ENCODE measurements around the gene CCNK. TPM values are rescaled to one million over a fixed set of nuclear protein-coding genes. Genes with fewer than 3 reads are reported as not detected.

CCNK gene
- total and polyA plus RNA-seq, 10 of the 15 experiments (the other 5 are each of a cell fraction or from before 2014, with no cell fraction given) = 10.8 to 88.0 (median 22.5) TPM

GRCh38 chr14:99544991-99545390 is 63.8 kb downstream of the CCNK start:
- H3K4me2 ChIP-seq (ENCODE audit: control insufficient read depth, insufficient read depth) = no peak overlapping the region
- WGBS (ENCODE audit: insufficient coverage, insufficient replicate concordance, low lambda C conversion rate, missing lambda C conversion rate) = 17% methylated on average over 10 of the region's 11 CpGs
- FAIRE-seq = no peak
- TF ChIP-seq, protein P1, sequence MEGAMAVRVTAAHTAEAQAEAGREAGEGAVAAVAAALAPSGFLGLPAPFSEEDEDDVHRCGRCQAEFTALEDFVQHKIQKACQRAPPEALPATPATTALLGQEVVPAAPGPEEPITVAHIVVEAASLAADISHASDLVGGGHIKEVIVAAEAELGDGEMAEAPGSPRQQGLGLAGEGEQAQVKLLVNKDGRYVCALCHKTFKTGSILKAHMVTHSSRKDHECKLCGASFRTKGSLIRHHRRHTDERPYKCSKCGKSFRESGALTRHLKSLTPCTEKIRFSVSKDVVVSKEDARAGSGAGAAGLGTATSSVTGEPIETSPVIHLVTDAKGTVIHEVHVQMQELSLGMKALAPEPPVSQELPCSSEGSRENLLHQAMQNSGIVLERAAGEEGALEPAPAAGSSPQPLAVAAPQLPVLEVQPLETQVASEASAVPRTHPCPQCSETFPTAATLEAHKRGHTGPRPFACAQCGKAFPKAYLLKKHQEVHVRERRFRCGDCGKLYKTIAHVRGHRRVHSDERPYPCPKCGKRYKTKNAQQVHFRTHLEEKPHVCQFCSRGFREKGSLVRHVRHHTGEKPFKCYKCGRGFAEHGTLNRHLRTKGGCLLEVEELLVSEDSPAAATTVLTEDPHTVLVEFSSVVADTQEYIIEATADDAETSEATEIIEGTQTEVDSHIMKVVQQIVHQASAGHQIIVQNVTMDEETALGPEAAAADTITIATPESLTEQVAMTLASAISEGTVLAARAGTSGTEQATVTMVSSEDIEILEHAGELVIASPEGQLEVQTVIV (IDR thresholded peaks at IDR 0.05; ENCODE audit: borderline replicate concordance, partially characterized antibody) = no peak
- TF ChIP-seq NFXL1 (IDR thresholded peaks at IDR 0.05; ENCODE audit: borderline replicate concordance) (no peak), CEBPB (IDR thresholded peaks at IDR 0.05; ENCODE audit: borderline replicate concordance in 1 of 2, low read depth in 2 of 2, low read length in 2 of 2) (no peak), HDAC2 (IDR thresholded peaks at IDR 0.05) (no peak), LARP7 (IDR thresholded peaks at IDR 0.05) (no peak), GABPA (IDR thresholded peaks at IDR 0.05; ENCODE audit: low read depth) (no peak), ZNF687 (IDR thresholded peaks at IDR 0.05) (no peak), BCLAF1 (IDR thresholded peaks at IDR 0.05) (no peak), SRF (IDR thresholded peaks at IDR 0.05; ENCODE audit: low read depth in 2 of 2, low read length in 2 of 2) (no peak), ZNF207 (IDR thresholded peaks at IDR 0.05; ENCODE audit: borderline replicate concordance) (no peak), NR2F1 (conservative IDR thresholded peaks at IDR 0.05) (no peak), RFX5 (IDR thresholded peaks at IDR 0.05; ENCODE audit: low read depth, low read length) (no peak), RELB (IDR thresholded peaks at IDR 0.05; ENCODE audit: low read depth) (no peak)
- TF ChIP-seq, protein P2, sequence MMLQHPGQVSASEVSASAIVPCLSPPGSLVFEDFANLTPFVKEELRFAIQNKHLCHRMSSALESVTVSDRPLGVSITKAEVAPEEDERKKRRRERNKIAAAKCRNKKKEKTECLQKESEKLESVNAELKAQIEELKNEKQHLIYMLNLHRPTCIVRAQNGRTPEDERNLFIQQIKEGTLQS (IDR thresholded peaks at IDR 0.05; ENCODE audit: borderline replicate concordance, extremely low read depth, low read depth, low read length) = no peak

More at GRCh38 chr14:99544991-99545390, 63.8 kb downstream of the CCNK start:
- no peak overlapping the region for H3K4me3 ChIP-seq
- POLR2A ChIA-PET = no interaction called here
- H3K27ac ChIP-seq (ENCODE audit: control insufficient read depth, insufficient read depth) = no peak overlapping the region
- no peak for DNase-seq (ENCODE audit: low read depth, low spot score)
- RAD21 ChIA-PET (ENCODE audit: unreplicated experiment) = no interaction called here
- in situ Hi-C loops (cut with MboI) (no loop called here), intact Hi-C loops (cut with micrococcal nuclease; ENCODE audit: unreplicated experiment) (no loop called here)
- H3K36me3 ChIP-seq (ENCODE audit: control insufficient read depth in 2 of 2, insufficient read depth in 2 of 2, low read length in 1 of 2) = no peaks in the 10 kb centered on the region
- H3K79me2 ChIP-seq (ENCODE audit: control insufficient read depth, insufficient read depth, low read length) = no peaks in the 10 kb centered on the region
- H2AFZ ChIP-seq (ENCODE audit: control insufficient read depth, low read depth, low read length) = no peak overlapping the region
- CTCF ChIA-PET = no interaction called here
- H3K4me1 ChIP-seq (ENCODE audit: control insufficient read depth, insufficient read depth, low read length) = no peaks in the 10 kb centered on the region
- no TSS peak for BruUV-seq (replicated peaks)
- ATAC-seq = no peak
- no peak overlapping the region for H3K9ac ChIP-seq (ENCODE audit: control insufficient read depth, insufficient read depth, low read length)
- no peaks in the 10 kb centered on the region for H4K20me1 ChIP-seq (ENCODE audit: control insufficient read depth, insufficient read depth)
- SMC1A ChIA-PET (ENCODE audit: uncharacterized antibody, unreplicated experiment) = no interaction called here
- H3K27me3 ChIP-seq (replicated peaks in 1 of 2; ENCODE audit: control insufficient read depth in 2 of 2, insufficient read depth in 2 of 2, low read length in 1 of 2) = no peaks in the 10 kb centered on the region
- no peaks in the 10 kb centered on the region for H3K9me3 ChIP-seq (replicated peaks; ENCODE audit: control insufficient read depth, insufficient read depth, low read length)

Data from GM12878 (cell line).